ENCODE data around the gene TET1. TPM values are rescaled to one million over a fixed set of nuclear protein-coding genes. Genes with fewer than 3 reads are reported as not detected.

The TET1 gene
- polyA plus RNA-seq, 3 donors: 0.01 to 0.08 (median 0.06) TPM

DNA sequence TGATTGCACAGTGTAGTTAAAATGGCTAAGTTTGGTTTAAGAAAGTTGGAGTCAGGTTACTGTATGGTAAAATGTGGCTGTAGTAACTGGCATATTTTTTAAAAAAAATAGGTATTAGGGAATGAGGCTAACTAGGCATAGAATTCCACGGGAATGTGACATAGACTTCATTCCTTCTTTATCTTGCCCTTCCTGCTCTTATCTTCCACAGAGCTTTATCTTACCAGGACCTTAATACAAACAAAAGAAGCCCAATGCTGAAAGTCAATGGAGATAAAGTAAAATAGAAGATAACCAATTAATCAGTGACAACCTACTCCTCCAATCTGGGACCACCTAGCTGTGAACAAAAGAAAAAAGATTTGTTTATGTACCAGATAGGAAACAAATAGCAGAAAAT, 58.1 kb downstream of the TET1 start:
- Histone ChIP-seq H4K20me1 (ENCODE audit: insufficient read depth, low read length) (no peaks in the 10 kb centered on the region), H2AFZ (ENCODE audit: insufficient read depth, low read depth, low read length, poor library complexity, severe bottlenecking) (no peak overlapping the region), H3K27me3 (ENCODE audit: control insufficient read depth in 2 of 2, insufficient read depth in 2 of 2, low read length in 2 of 2) (no peaks in the 10 kb centered on the region), H3K4me1 (ENCODE audit: control insufficient read depth in 1 of 2, insufficient read depth in 2 of 2, low read length in 2 of 2) (no peaks in the 10 kb centered on the region), H3K9ac (ENCODE audit: insufficient read depth, low read length, poor library complexity, severe bottlenecking) (no peak overlapping the region), H3K79me2 (ENCODE audit: insufficient read depth, low read length) (no peaks in the 10 kb centered on the region), H3K4me3 (replicated peaks in 1 of 3; ENCODE audit: low read depth in 2 of 3, low read length in 3 of 3) (no peak overlapping the region), H3K4me2 (replicated peaks; ENCODE audit: extremely low read depth, low read length, poor library complexity, severe bottlenecking) (no peak overlapping the region), H3K9me3 (replicated peaks in 1 of 2; ENCODE audit: control insufficient read depth in 1 of 2, insufficient read depth in 1 of 2, low read length in 2 of 2) (no peaks in the 10 kb centered on the region), H3K27ac (ENCODE audit: low read depth in 1 of 2, low read length in 2 of 2) (no peak overlapping the region), H3K36me3 (replicated peaks in 1 of 2; ENCODE audit: control insufficient read depth in 1 of 2, insufficient read depth in 2 of 2, low read length in 2 of 2) (no peaks in the 10 kb centered on the region)
- no peak for DNase-seq
- Mint-ChIP-seq H3K27me3 (ENCODE audit: low read depth in 3 of 3) (peaks cover 0 to 1% (median 0%) of the 10 kb centered on the region in 3 donors), H3K4me1 (peaks cover 4% of the 10 kb centered on the region), H3K9me3 (no peaks in the 10 kb centered on the region), H3K27ac (no peak overlapping the region), H3K36me3 (no peaks in the 10 kb centered on the region), H3K4me3 (no peak overlapping the region)
- WGBS (ENCODE audit: insufficient coverage): no CpG with 5 or more reads among the region's 1 CpG
- TF ChIP-seq CTCF (IDR thresholded peaks at IDR 0.05): no peak
- intact Hi-C loops (cut with micrococcal nuclease): no loop called here

- Histone ChIP-seq H3K4me2 (replicated peaks; ENCODE audit: extremely low read depth, low read length, poor library complexity, severe bottlenecking) (no peak overlapping the region), H3K79me2 (ENCODE audit: insufficient read depth, low read length) (no peaks in the 10 kb centered on the region), H3K27ac (ENCODE audit: low read depth in 1 of 2, low read length in 2 of 2) (no peak overlapping the region), H3K36me3 (replicated peaks in 1 of 2; ENCODE audit: control insufficient read depth in 1 of 2, insufficient read depth in 2 of 2, low read length in 2 of 2) (no peaks in the 10 kb centered on the region), H3K4me1 (ENCODE audit: control insufficient read depth in 1 of 2, insufficient read depth in 2 of 2, low read length in 2 of 2) (no peaks in the 10 kb centered on the region), H3K9ac (ENCODE audit: insufficient read depth, low read length, poor library complexity, severe bottlenecking) (no peak overlapping the region), H4K20me1 (ENCODE audit: insufficient read depth, low read length) (no peaks in the 10 kb centered on the region), H3K4me3 (replicated peaks in 1 of 3; ENCODE audit: low read depth in 2 of 3, low read length in 3 of 3) (no peak overlapping the region), H3K27me3 (ENCODE audit: control insufficient read depth in 2 of 2, insufficient read depth in 2 of 2, low read length in 2 of 2) (no peaks in the 10 kb centered on the region), H3K9me3 (replicated peaks in 1 of 2; ENCODE audit: control insufficient read depth in 1 of 2, insufficient read depth in 1 of 2, low read length in 2 of 2) (no peaks in the 10 kb centered on the region), H2AFZ (ENCODE audit: insufficient read depth, low read depth, low read length, poor library complexity, severe bottlenecking) (no peak overlapping the region)
- intact Hi-C loops (cut with micrococcal nuclease): no loop called here
- DNase-seq: no peak
- Mint-ChIP-seq H3K4me1 (peaks cover 4% of the 10 kb centered on the region), H3K9me3 (peaks cover 0 to 3% (median 0%) of the 10 kb centered on the region in 7 donors), H3K4me3 (no peak overlapping the region), H3K36me3 (no peaks in the 10 kb centered on the region), H3K27me3 (ENCODE audit: low read depth in 3 of 3) (peaks cover under 1 to 3% (median 1%) of the 10 kb centered on the region in 3 donors), H3K27ac (no peak overlapping the region)
- TF ChIP-seq CTCF (IDR thresholded peaks at IDR 0.05): no peak
- WGBS (ENCODE audit: insufficient coverage): no CpG with 5 or more reads among the region's 3 CpGs
Observed at GRCh38 chr10:68619595-68619994, 59.5 kb downstream of the TET1 start.

Data from CD14-positive monocyte (primary cell).